T-helper 2 cell treated with Interferon-gamma antibody and Interleukin-4, amounts not matched to agents 100 ng/mL and 5 ng/mL, for 36 hours (primary cell): ENCODE data around the gene NLGN1. TPM values are rescaled to one million over a fixed set of nuclear protein-coding genes. Genes with fewer than 3 reads are reported as not detected.

Source experiments
- intact Hi-C: fragments of 100-400 bp; cut with micrococcal nuclease; formaldehyde crosslinking; loops from one replicate; pipeline ENCODE4 v1.15.1; 2023
- total RNA-seq: library from RNA; stranded (reverse); gene quantifications from 2 replicates; pipeline ENCODE4 v1.2.3, GENCODE V29; 2022

The NLGN1 gene
- total RNA-seq, 1 donor from 2014 or later, result not detected

DNA sequence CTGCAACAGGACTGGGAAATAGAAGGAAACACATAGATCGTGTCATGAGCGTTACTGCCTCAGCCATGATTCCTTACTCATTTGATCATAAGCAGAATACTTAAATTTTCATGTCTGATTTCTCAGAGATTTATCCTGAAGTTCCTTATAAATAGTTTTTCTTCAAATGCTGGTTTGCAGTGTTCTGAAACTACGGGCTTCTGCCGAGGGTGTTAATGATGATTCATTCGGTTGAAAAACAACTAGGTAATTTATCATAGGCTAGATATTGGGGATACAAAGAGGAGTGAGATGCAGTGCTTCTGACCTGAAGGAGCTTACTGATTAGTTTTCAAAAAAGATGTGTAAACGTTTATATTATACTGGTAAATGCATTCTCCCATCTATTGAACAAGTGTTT lies 428.9 kb downstream of the NLGN1 start:
- intact Hi-C loops, result no loop called here

- intact Hi-C loops, result no loop called here
These were observed 429.5 kb downstream of the NLGN1 start for GRCh38 chr3:173826901-173827609.

DNA sequence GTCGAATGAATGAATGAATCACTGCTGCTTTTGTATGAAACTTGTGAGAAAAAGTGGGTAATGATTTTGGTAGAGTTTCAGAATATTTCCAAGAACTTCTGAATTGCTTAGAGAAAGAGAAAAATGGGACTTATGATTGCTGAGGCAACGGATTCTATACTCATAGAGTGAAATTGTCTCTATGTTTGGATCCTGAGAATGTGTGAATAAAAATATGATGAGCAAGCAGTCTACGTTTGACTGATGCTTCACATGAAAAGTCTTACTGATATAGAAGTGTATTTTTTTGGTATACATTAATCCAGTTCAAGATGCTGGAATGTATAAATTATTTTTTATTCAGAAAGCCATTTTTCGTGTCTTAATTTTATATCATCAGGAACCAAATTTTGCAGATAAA lies 441.1 kb downstream of the NLGN1 start:
- intact Hi-C loops, result no loop called here

DNA sequence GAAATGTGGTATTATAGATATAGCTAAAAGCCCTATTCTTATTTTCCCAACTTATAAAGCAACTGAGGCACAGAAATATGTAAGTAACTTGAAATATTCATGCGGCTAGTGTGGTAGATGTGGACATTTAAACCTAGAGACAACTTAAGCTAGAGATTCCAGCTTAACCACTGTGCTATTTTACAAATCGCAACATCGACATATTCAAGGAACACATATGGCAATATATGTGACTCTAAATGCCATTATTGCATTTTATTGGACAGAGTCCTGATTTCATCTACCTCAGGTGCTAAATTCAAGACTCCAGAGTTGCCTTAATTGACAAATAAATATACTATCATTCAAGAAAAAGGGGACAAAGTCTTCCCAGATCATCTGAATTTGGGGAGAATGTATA lies 442.3 kb downstream of the NLGN1 start:
- intact Hi-C loops, result no loop called here

DNA sequence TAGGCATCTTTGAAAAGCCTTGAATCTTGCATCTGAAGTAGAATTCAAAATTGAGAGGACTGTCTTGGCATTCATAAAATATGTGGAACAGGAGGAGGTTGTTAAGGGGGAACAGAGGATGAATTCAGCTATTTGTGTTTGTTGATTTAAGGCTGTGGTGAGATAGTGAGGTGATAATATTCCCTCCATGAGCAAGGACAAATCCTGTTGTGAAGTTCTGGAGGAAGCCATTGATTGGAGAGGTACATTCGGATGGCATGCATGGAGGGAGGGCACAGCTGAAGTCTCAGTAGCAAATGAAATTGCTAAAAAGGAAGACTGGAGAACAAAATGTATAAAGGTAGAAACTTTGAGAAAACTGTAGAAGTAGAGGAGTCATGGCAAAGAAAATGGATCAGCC lies 443.8 kb downstream of the NLGN1 start:
- intact Hi-C loops, result no loop called here

DNA sequence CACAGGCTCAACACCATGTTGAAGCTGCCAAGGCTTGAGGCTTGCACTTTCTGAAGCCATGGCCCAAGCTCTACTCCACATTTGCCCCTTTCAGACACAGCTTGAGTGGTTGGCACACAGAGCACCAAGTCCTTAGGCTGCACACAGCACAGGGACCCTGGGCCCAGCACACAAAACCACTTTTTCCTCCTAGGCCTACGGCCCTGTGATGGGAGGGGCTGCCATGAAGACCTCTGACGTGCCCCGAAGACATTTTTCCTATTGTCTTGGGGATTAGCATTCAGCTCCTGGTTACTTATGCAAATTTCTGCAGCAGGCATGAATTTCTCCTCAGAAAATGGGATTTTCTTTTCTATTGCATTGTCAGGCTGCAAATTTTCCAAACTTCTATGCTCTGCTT lies 445.5 kb downstream of the NLGN1 start:
- intact Hi-C loops, result no loop called here

- intact Hi-C loops, result no loop called here
These were observed 449.0 kb downstream of the NLGN1 start for GRCh38 chr3:173846584-173846983.

- intact Hi-C loops, result no loop called here
These were observed 451.9 kb downstream of the NLGN1 start for GRCh38 chr3:173849489-173849888.

- intact Hi-C loops, result no loop called here
These were observed 459.6 kb downstream of the NLGN1 start for GRCh38 chr3:173857154-173857553.

DNA sequence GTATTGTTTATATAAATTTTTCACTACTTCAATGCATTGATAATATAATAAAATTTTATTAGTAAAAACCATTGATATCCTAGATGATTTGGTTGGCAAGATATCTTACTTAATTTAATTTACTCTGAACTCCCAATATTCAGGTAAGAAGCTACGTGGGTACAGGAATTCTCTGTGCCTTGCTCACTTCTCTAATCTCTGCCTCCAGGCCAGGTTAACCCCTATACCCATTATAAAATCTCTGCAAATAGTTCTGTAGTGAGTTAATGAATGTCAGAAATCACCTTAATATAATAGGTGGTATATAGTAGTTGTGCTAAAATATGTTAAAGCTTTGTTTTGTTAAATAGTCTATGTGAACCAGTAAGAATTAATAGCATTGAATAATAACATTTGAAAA lies 465.2 kb downstream of the NLGN1 start:
- intact Hi-C loops, result no loop called here

DNA sequence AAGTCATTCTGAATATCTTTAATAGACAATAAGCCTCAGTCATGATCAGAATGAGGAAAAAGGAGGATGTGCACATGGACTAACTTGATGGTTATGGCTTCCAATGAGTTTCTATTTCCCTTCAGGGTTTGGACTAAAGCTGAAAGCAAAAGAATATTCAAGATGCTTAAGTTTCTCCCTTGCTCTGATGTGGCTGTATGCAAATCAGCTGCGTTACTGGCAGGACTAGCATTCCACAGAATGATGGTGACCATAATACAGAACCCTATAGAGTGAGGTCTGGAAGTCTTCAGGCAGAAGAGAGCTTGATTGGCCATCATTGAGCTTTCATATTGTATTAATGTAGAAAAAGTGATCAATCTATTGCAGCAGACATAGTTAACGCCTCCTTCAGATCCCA lies 466.0 kb downstream of the NLGN1 start:
- intact Hi-C loops, result no loop called here

DNA sequence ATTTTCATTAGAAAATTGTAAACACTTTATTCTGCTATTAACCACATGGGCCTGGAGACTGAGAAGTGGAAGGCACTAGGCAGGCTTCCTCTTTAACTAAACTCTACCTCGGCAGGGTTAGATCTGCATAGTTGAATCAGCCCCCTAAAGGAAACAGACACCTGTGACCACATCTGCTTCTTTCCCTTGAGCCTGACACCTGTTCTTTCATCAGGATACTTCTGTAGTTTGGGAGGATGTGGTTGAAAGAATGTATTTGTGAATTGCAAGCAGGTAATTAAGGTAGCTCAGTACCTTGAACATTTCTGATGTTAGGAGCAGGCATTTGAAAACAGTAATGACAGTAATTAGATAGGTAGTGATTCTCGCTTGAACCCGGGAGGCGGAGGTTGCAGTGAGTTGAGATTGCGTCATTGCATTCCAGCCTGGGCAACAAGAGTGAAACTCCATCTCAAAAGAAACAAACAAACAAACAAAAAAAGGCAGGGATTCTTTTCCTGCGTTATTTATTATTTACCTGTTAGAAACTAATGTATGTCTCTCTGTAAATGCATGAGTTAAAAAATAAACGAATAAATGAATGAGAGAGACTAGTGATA lies 468.5 kb downstream of the NLGN1 start:
- intact Hi-C loops, result no loop called here

DNA sequence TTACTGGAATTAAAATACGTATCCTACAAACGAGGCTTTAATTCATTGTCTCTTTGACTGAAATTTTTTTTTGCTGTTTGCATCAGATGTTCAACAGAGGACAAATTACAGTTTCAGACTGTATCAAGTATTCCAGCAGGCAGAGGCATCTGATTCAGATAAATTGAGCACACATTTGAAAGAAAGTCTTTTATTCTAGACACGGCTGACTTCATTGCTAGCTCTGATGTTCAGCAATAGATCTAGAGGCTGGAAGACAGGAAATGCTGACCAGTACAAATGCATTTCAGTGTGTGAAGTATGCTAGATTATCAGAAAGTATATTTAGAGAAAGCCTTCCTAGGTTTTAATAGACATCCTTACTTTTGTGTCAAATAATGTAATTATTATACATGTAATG lies 472.2 kb downstream of the NLGN1 start:
- intact Hi-C loops, result no loop called here

DNA sequence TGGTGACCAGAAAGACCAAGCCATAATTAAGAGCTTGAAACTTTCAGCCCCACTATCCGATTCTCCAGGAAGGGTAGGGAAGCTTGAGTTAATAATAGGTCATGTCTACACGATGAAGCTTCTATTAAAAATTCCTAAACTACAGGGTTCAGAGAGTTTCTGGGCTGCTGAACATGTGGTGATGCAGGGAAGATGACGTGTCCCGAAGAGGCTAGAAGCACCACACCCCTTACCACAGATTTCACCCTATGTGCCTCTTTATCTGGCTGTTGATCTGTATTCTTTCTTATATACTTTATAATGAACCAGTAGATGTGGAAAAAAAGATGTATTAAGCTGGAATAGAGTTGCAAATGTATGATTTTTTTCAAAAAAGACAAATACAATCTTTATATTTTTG lies 473.4 kb downstream of the NLGN1 start:
- intact Hi-C loops, result no loop called here

- intact Hi-C loops, result no loop called here
These were observed 478.2 kb downstream of the NLGN1 start for GRCh38 chr3:173875790-173876189.

DNA sequence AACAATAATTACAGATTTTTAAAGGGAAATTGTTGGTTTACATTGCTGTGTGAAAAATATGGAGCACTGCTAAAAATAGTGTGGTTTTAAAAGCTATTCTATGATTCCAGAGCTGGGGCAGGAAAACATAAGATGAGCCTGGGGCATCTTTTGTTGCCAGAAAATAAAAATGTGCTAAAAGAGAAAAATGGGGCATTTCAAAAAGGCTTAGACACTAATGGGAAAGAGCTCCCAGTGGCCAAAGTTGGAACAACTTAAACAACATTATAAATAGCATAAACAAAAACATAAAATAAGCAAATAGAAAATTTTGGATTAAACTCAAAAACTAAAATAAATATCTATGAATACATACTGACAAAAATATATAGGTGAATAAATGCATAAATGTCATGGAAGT lies 478.9 kb downstream of the NLGN1 start:
- intact Hi-C loops, result no loop called here

GRCh38 chr3:173887888-173888287 lies 490.3 kb downstream of the NLGN1 start:
- intact Hi-C loops, result no loop called here

- intact Hi-C loops, result no loop called here
These were observed 492.1 kb downstream of the NLGN1 start for GRCh38 chr3:173889596-173889995.

DNA sequence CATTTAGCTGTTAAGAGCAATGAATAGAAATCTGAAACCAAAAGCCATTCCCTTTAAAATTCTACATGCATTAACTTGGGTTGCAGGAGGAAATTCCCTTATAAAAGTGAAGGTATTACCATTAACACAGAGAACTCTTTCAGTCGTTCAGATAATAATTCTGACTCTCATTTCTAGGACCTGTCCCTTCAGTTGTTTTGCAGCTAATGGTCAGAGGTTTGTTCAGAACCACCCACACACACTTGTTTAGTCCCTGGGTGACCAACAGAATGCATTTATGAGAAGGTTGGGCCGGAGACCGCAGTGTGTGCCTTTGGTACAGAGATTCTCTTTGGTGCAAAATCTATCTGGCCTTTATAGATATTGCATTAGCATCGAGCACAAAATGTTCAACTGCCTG lies 492.5 kb downstream of the NLGN1 start:
- intact Hi-C loops, result no loop called here

- intact Hi-C loops, result no loop called here
These were observed 493.9 kb downstream of the NLGN1 start for GRCh38 chr3:173891272-173892100.

DNA sequence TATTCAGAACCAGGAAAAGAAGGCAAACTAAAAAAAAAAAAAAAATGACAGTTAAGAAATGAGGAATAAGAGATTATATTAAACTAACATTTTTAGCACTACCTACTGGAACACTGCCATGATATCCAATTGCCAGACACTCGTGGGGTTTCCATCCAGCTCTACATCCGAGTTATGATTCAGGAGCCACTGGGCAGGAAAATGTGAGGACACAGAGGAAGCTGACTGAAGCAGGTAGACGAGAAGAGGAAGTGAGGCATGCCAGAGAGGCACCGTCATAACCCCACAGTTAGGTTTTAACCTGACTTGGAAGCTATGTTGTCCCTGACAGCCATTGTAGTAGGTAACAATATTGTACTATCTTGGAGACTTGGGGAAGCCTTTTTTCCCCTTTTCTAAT lies 495.0 kb downstream of the NLGN1 start:
- intact Hi-C loops, result no loop called here

- intact Hi-C loops, result no loop called here
These were observed 495.5 kb downstream of the NLGN1 start for GRCh38 chr3:173893066-173893465.

- intact Hi-C loops, result no loop called here
These were observed 496.3 kb downstream of the NLGN1 start for GRCh38 chr3:173893835-173894234.
